Glutamatergic neuron (in vitro differentiated cells): ENCODE measurements around the gene NIP7. TPM values are rescaled to one million over a fixed set of nuclear protein-coding genes. Genes with fewer than 3 reads are reported as not detected.

Experiments used
- DNase-seq: peaks from one replicate; pipeline ENCODE4 v3.0.0; 2022
- H3K27ac Mint-ChIP-seq: one replicate; pipeline ENCODE4 v1.8.0; 2020; ENCODE audit warnings: mild to moderate bottlenecking, mixed read lengths, inconsistent platforms; ENCODE audit not compliant: unreplicated experiment
- H3K27me3 Mint-ChIP-seq: one replicate; pipeline ENCODE4 v1.8.0; 2020; ENCODE audit warnings: mild to moderate bottlenecking, moderate library complexity, mixed read lengths, inconsistent platforms; ENCODE audit not compliant: unreplicated experiment
- H3K36me3 Mint-ChIP-seq: one replicate; pipeline ENCODE4 v1.8.0; 2020; ENCODE audit warnings: mild to moderate bottlenecking, mixed read lengths, inconsistent platforms; ENCODE audit not compliant: unreplicated experiment
- H3K4me1 Mint-ChIP-seq: one replicate; pipeline ENCODE4 v1.8.0; 2020; ENCODE audit warnings: mild to moderate bottlenecking, low read depth, mixed read lengths, inconsistent platforms; ENCODE audit not compliant: unreplicated experiment
- H3K4me3 Mint-ChIP-seq: one replicate; pipeline ENCODE4 v1.8.0; 2020; ENCODE audit warnings: mild to moderate bottlenecking, mixed read lengths, inconsistent platforms; ENCODE audit not compliant: unreplicated experiment
- H3K9me3 Mint-ChIP-seq: one replicate; pipeline ENCODE4 v1.8.0; 2020; ENCODE audit warnings: mild to moderate bottlenecking, moderate library complexity, mixed read lengths, inconsistent platforms; ENCODE audit not compliant: unreplicated experiment
- total RNA-seq: library from RNA; stranded (reverse); fragmentation: NEBNext Ultra II Directional; extraction: Animal tissue kit (Norgen Biotek cat#: 25700); gene quantifications from one replicate; pipeline ENCODE4 v1.2.1, GENCODE V29; 2021; ENCODE audit not compliant: unreplicated experiment
- TF ChIP-seq, protein P1 (sequence below): fragments of 200-600 bp; sonication (generic); IDR thresholded peaks from one replicate; pipeline ENCODE4 v1.5.0; 2021; ENCODE audit not compliant: partially characterized antibody, unreplicated experiment

Gene NIP7
- total RNA-seq, 1 donor from 2014 or later: 19.6 TPM

DNA sequence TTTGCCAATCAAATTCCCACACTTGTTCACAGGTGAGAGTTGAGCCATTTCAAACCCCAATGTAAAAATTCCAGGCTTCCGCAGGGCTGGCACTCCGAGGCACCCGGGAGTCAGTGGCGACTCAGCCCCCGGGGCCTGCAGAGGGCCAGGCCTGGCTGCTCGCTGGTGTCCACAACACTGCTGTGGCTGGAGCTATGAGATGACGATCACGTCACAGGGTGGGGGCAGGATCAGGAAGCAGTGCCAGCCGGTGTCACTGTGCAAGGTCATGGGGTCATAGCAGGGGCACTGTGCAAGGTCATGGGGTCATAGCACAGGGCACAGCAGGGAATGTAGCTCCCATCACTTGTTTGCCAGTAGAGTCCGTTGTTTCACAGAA is 20.7 kb upstream of the NIP7 start:
- Mint-ChIP-seq H3K27ac (no peak overlapping the region), H3K4me1 (peaks cover 8% of the 10 kb centered on the region), H3K27me3 (peaks cover 6% of the 10 kb centered on the region), H3K9me3 (peaks cover 7% of the 10 kb centered on the region), H3K4me3 (no peak overlapping the region), H3K36me3 (peaks cover 10% of the 10 kb centered on the region)
- no peak for DNase-seq
- TF ChIP-seq, protein P1, sequence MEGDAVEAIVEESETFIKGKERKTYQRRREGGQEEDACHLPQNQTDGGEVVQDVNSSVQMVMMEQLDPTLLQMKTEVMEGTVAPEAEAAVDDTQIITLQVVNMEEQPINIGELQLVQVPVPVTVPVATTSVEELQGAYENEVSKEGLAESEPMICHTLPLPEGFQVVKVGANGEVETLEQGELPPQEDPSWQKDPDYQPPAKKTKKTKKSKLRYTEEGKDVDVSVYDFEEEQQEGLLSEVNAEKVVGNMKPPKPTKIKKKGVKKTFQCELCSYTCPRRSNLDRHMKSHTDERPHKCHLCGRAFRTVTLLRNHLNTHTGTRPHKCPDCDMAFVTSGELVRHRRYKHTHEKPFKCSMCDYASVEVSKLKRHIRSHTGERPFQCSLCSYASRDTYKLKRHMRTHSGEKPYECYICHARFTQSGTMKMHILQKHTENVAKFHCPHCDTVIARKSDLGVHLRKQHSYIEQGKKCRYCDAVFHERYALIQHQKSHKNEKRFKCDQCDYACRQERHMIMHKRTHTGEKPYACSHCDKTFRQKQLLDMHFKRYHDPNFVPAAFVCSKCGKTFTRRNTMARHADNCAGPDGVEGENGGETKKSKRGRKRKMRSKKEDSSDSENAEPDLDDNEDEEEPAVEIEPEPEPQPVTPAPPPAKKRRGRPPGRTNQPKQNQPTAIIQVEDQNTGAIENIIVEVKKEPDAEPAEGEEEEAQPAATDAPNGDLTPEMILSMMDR: no peak

DNA sequence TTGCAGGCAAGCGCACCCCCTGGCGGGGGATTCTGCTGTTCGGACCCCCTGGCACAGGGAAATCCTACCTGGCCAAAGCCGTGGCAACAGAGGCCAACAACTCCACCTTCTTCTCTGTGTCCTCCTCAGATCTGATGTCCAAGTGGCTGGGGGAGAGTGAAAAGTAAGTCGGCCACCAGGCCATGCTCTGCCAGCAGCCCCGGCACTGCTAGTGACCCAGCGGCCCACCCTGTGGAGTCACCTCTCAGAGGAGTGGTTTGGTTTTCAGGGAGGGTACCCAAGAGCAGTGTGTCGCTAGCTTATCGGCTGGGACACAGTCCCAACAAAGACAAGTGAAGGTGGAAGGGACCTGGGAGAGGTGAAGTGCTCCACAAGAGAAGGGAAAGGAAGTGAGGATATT is 20.2 kb upstream of the NIP7 start:
- peaks cover 7% of the 10 kb centered on the region for H3K9me3 Mint-ChIP-seq
- TF ChIP-seq, protein P1: no peak
- H3K27me3 Mint-ChIP-seq: peaks cover 6% of the 10 kb centered on the region
- no peak overlapping the region for H3K27ac Mint-ChIP-seq
- no peak for DNase-seq
- no peak overlapping the region for H3K4me3 Mint-ChIP-seq
- peaks cover 8% of the 10 kb centered on the region for H3K4me1 Mint-ChIP-seq
- H3K36me3 Mint-ChIP-seq: peaks cover 10% of the 10 kb centered on the region

DNA sequence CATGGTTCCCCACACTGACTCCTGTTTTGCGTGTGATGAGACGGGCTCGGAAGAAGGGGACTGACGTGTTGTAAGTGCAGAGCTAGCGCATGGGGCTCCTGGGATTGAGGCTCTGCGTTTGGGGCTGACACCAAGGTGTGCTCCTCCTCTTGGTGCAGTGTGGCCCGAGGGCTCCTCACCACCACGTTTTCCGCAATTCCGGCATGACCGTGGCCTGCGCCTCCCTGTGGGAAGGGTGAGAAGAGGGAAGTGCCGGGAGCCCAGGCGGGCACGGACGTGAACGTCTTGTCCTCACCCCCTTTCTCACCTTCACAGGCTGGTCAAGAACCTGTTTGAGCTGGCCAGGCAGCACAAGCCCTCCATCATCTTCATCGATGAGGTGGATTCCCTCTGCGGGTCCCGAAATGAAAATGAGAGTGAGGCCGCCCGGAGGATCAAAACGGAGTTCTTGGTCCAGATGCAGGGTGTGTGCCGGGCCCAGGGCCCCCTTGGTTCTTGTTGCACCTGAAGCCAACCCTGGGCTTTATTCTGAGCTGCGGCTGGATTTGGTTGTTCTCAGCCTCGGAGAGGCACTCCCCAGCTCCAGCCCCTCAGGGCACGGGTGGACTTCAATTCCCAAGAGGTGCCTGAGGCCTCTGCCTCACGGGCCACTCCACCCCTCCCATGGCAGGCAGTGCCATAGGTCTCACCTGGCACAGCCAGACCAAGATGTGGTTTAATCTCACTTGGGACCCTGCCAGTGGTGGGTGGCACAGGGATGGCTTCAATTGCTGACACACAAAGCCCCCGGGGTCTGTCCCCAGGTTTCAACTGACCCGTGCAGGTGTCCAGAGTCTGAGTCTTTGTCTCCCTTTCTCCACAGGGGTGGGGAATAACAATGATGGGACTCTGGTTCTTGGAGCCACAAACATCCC is 19.5 kb upstream of the NIP7 start:
- Mint-ChIP-seq H3K36me3 (peaks cover 10% of the 10 kb centered on the region), H3K27ac (no peak overlapping the region)
- no peak for DNase-seq

DNA sequence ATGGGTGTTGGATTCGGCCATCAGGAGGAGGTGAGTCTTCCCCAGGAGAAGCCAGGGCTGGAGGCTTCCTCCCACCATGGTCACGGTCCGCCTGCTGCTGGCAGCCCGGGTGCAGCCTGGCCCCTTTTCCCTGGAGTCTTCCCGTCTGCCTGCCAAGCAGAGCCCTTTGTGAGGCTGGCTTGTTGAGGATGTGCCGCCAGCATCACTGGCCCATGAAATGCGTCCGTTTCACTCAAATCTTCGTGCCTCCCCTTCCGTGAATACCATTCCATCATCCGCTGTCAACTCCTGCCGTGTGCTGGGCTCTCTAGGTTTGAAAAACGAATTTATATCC is 18.9 kb upstream of the NIP7 start:
- no peak overlapping the region for H3K27ac Mint-ChIP-seq
- H3K36me3 Mint-ChIP-seq: peaks cover 10% of the 10 kb centered on the region
- TF ChIP-seq, protein P1: no peak
- H3K4me3 Mint-ChIP-seq: no peak overlapping the region
- peaks cover 6% of the 10 kb centered on the region for H3K27me3 Mint-ChIP-seq
- H3K9me3 Mint-ChIP-seq: peaks cover 7% of the 10 kb centered on the region
- DNase-seq: no peak
- H3K4me1 Mint-ChIP-seq: peaks cover 7% of the 10 kb centered on the region

More for the DNA sequence above, 19.5 kb upstream of the NIP7 start:
- Mint-ChIP-seq H3K9me3 (peaks cover 7% of the 10 kb centered on the region), H3K4me1 (peaks cover 8% of the 10 kb centered on the region), H3K4me3 (no peak overlapping the region), H3K27me3 (peaks cover 6% of the 10 kb centered on the region)
- TF ChIP-seq, protein P1: no peak

DNA sequence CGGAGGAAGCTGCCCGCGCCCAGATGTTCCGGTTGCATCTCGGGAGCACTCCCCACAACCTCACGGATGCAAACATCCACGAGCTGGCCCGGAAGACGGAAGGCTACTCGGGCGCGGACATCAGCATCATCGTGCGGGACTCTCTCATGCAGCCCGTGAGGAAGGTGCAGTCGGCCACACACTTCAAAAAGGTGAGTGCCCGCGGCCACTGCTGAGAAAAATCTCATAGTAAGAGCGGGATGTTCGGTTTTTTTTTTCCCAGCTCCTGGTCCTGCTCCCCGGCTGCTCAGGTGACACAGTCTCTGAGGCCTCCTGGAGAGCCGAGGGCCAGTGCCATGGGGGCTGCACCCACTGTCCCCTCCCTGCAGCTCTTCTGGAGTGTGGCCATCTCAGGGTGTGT is 18.5 kb upstream of the NIP7 start:
- DNase-seq: no peak
- no peak overlapping the region for H3K4me3 Mint-ChIP-seq
- peaks cover 4% of the 10 kb centered on the region for H3K9me3 Mint-ChIP-seq
- no peak overlapping the region for H3K27ac Mint-ChIP-seq
- peaks cover 6% of the 10 kb centered on the region for H3K27me3 Mint-ChIP-seq
- H3K36me3 Mint-ChIP-seq: peaks cover 10% of the 10 kb centered on the region
- H3K4me1 Mint-ChIP-seq: peaks cover 3% of the 10 kb centered on the region
- TF ChIP-seq, protein P1: no peak
